K562 (cell line): ENCODE measurements around the gene MELK. TPM values are rescaled to one million over a fixed set of nuclear protein-coding genes. Genes with fewer than 3 reads are reported as not detected.
A peak's percentile ranks its signal among the peaks of the same experiment; 100 is the strongest.

Experiments
- C11orf30 ChIP-seq: fragments of 450-650 bp; IDR thresholded peaks from 2 replicates; pipeline ENCODE4 v1.6.1; 2016; ENCODE audit warnings: low read depth, mild to moderate bottlenecking
- DMBX1 ChIP-seq: fragments of 250-450 bp; sonication (Bioruptor Pico); IDR thresholded peaks from 2 replicates; pipeline ENCODE4 v1.8.0; 2022; ENCODE audit warnings: inconsistent platforms, mild to moderate bottlenecking, moderate library complexity, borderline replicate concordance
- HDAC1 ChIP-seq, 2 experiments: fragments of 450-650 bp; IDR thresholded peaks; 2 replicates each; pipeline ENCODE4 v1.6.1; 2016 to 2017; ENCODE audit warnings: inconsistent platforms in 1 of 2, mild to moderate bottlenecking in 1 of 2, moderate library complexity in 1 of 2
- MLX ChIP-seq, 2 experiments: fragments of 450-650 bp in 1 of 2; sonication (generic) in 1 of 2; formaldehyde crosslinking; conservative IDR thresholded peaks; 2 replicates each; pipeline versions ENCODE4 v1.4.0 to v1.8.1; 2020 to 2022; ENCODE audit warnings: mild to moderate bottlenecking in 1 of 2, missing genetic modification reagents in 1 of 2
- MNT ChIP-seq, 2 experiments: fragments of 450-650 bp; conservative IDR thresholded peaks; 2 replicates each; pipeline ENCODE4 v1.6.1; 2017; ENCODE audit warnings: mild to moderate bottlenecking in 2 of 2, moderate library complexity in 2 of 2
- VEZF1 ChIP-seq: fragments of 200-800 bp; sonication (Bioruptor generic); IDR thresholded peaks from 2 replicates; pipeline ENCODE4 v1.6.1; 2017; ENCODE audit warnings: missing genetic modification characterization, missing compliant biosample characterization
- ZNF639 ChIP-seq, 2 experiments: fragments of 200-800 bp in 1 of 2; sonication (Bioruptor generic) in 1 of 2; sonication (generic) in 1 of 2; formaldehyde crosslinking in 1 of 2; IDR thresholded peaks in 1 of 2; conservative IDR thresholded peaks in 1 of 2; 2 replicates each; pipeline versions ENCODE4 v1.5.0 to v1.6.1; 2016 to 2020; ENCODE audit warnings: missing compliant biosample characterization in 1 of 2, missing genetic modification characterization in 1 of 2, missing genetic modification reagents in 1 of 2
- polyA plus RNA-seq, 8 experiments: library from polyadenylated mRNA; depleted of rRNA in 4 of 8; stranded (reverse) in 5 of 8; unstranded in 3 of 8; fragments of >200 nt; fragmentation: Nextera tagmentation in 2 of 8; fragmentation: Illumina TruSeq in 1 of 8; extraction: Ambion mirVana in 2 of 8; extraction: Trizol in 1 of 8; gene quantifications; 2 replicates each; pipeline versions ENCODE4 v1.2.1 to v1.2.3, GENCODE V29; 2011 to 2014; ENCODE audit warnings: inconsistent platforms in 1 of 8, missing spikeins in 1 of 8
- total RNA-seq, 7 experiments: library from RNA; depleted of rRNA in 6 of 7; stranded (reverse); fragments of >200 nt in 6 of 7; fragmentation: Illumina TruSeq in 2 of 7; extraction: Trizol in 2 of 7; gene quantifications; 2 replicates each; pipeline versions ENCODE4 v1.2.1 to v1.2.3, GENCODE V29; 2011 to 2021; ENCODE audit warnings: low replicate concordance in 1 of 7
- TF ChIP-seq, protein P1 (sequence below): fragments of 250-450 bp; sonication (Bioruptor Pico); IDR thresholded peaks from 2 replicates; pipeline ENCODE4 v1.8.0; 2022; ENCODE audit warnings: moderate library complexity, mild to moderate bottlenecking, inconsistent platforms

The MELK gene
- total and polyA plus RNA-seq, 9 of the 15 experiments (the other 6 are each of a cell fraction or from before 2014, with no cell fraction given), result 33.3 to 57.3 (median 43.8) TPM

DNA sequence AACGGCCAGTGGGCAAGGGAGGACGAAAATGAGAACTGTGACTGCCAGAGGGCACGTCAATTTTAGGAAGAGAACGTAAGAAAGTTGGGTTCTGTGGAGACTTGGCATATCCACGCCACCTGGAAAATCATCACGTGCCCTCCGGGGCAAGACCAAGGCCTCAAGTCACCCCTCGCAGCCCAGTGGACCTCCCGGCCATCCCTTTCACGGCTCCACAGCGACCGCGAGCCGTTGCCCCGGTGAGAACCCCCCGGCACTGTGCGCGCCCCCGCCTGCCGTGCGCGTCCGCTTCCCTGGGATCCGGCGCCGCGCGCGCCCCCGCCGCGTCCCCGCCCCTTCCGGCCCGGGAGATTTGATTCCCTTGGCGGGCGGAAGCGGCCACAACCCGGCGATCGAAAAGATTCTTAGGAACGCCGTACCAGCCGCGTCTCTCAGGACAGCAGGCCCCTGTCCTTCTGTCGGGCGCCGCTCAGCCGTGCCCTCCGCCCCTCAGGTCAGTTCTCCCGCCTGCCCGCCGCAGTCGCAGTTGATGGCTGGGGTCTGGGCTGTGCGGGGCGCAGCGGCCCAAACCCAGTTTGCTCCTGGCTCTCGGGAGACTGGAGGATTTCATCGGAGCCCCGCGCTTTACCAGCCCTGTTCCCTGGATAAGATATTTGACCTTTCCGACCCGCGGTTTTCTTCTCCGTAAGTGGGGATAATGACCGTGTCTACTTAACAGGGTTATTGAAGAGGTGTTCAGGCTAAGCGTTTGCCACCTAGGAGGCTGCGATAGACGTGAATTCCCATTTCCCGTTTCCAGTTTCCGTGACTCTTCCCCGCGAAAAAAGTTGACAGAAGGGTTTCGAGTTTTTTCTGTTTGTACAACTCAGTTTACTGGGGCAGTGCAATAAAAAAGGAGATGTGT lies at the start of gene MELK (continued):
- TF ChIP-seq, protein P1, sequence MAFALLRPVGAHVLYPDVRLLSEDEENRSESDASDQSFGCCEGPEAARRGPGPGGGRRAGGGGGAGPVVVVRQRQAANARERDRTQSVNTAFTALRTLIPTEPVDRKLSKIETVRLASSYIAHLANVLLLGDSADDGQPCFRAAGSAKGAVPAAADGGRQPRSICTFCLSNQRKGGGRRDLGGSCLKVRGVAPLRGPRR (CRISPR knock-in tag), result no peak
- peak in 1 of 2 experiments; percentile 66; a peak in 2 of 4 replicates for TF ChIP-seq ZNF639 (CRISPR knock-in tag; conservative IDR thresholded peaks at IDR 0.05 in 1 of 2, IDR thresholded peaks at IDR 0.05 in 1 of 2)
- TF ChIP-seq HDAC1 (IDR thresholded peaks at IDR 0.05), result peak in 1 of 2 experiments; percentile 84; a peak in 2 of 4 replicates
- TF ChIP-seq VEZF1 (CRISPR knock-in tag), result peak; percentile 65
- peak in 1 of 2 experiments; percentile 49; a peak in 2 of 4 replicates for TF ChIP-seq MNT (conservative IDR thresholded peaks at IDR 0.05)
- TF ChIP-seq C11orf30, result peak; percentile 34; the same call in 1 of the 2 replicates
- no peak for TF ChIP-seq MLX (CRISPR knock-in tag; conservative IDR thresholded peaks at IDR 0.05)
- 0 out of 2 replicates have a peak, but pooled peaks have one; percentile 17 for TF ChIP-seq DMBX1 (CRISPR knock-in tag)
